Measurements from ENCODE around the gene DISP3. TPM values are rescaled to one million over a fixed set of nuclear protein-coding genes. Genes with fewer than 3 reads are reported as not detected.

DISP3 gene
- total RNA-seq, 1 donor from 2014 or later = 0.17 TPM

DNA sequence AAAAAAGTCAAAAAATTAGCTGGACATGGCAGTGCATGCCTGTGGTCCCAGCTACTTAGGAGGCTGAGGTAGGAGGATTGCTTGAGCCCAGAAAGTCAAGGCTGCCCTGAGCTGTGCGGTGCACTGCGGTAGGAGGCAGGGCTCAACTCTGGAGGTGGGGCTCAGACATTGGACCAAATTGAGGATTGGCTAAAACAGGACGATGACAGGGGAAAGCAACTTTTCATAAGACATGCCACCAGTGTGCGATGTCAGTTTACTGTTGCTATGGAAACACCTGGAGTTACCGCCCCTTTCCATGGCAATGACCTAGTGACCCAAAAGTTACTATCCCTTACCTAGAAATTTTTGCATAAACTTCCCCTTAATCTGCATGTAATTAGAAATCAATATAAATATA, 85.3 kb downstream of the DISP3 start:
- DNase-seq (ENCODE audit: low read depth) = no peak

DNA sequence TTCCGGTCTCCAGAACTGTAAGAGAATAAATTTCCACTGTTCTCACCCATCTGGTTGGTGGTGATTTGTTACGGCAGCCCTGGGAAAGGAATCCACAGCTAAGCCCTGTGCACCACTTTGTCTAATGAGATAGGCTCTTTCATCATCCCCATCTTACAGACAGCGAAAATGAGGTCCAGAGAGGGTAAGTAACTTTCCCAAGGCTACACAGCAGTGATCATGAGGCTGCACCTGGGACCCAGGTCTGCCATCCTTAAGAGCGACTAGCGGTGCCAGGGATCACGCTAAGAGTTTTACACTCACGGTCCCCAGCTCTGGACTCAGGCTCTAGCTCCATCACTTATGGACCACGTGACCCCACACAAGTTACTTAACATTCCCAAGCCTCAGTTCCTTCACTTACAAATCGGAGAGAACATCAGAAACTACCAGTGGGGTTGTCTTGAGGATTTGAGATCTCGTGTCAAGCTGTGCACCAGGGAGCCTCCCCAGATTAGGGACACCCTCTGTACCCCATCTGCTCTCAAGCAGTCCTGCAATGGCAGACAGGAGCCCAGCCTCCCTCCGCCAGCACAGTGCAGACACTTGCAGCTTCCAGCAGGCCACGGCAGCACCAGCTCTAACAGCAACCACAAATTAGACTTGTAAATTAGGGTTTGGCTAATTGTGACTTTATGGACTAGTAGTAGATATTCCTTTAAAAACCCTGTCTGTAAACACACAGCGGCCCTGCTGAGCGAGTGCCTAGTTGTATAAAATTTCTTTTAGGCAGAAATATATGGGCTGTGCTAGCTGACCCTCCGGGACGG, 87.3 kb downstream of the DISP3 start:
- DNase-seq (ENCODE audit: low read depth) = no peak
- no peaks in the 10 kb centered on the region for H3K36me3 ChIP-seq (ENCODE audit: control insufficient read depth, insufficient read depth, low read length)

More for the DNA sequence above, 85.3 kb downstream of the DISP3 start:
- H3K36me3 ChIP-seq (ENCODE audit: control insufficient read depth, insufficient read depth, low read length) = no peaks in the 10 kb centered on the region
- H3K4me3 ChIP-seq (ENCODE audit: low read depth, low read length) = no peak overlapping the region
- H3K27me3 ChIP-seq (ENCODE audit: control insufficient read depth, insufficient read depth, low read length) = peaks cover 8% of the 10 kb centered on the region
- TF ChIP-seq, protein P1, sequence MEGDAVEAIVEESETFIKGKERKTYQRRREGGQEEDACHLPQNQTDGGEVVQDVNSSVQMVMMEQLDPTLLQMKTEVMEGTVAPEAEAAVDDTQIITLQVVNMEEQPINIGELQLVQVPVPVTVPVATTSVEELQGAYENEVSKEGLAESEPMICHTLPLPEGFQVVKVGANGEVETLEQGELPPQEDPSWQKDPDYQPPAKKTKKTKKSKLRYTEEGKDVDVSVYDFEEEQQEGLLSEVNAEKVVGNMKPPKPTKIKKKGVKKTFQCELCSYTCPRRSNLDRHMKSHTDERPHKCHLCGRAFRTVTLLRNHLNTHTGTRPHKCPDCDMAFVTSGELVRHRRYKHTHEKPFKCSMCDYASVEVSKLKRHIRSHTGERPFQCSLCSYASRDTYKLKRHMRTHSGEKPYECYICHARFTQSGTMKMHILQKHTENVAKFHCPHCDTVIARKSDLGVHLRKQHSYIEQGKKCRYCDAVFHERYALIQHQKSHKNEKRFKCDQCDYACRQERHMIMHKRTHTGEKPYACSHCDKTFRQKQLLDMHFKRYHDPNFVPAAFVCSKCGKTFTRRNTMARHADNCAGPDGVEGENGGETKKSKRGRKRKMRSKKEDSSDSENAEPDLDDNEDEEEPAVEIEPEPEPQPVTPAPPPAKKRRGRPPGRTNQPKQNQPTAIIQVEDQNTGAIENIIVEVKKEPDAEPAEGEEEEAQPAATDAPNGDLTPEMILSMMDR (IDR thresholded peaks at IDR 0.05; ENCODE audit: insufficient read depth, low read length, poor library complexity, severe bottlenecking) = no peak

DNA sequence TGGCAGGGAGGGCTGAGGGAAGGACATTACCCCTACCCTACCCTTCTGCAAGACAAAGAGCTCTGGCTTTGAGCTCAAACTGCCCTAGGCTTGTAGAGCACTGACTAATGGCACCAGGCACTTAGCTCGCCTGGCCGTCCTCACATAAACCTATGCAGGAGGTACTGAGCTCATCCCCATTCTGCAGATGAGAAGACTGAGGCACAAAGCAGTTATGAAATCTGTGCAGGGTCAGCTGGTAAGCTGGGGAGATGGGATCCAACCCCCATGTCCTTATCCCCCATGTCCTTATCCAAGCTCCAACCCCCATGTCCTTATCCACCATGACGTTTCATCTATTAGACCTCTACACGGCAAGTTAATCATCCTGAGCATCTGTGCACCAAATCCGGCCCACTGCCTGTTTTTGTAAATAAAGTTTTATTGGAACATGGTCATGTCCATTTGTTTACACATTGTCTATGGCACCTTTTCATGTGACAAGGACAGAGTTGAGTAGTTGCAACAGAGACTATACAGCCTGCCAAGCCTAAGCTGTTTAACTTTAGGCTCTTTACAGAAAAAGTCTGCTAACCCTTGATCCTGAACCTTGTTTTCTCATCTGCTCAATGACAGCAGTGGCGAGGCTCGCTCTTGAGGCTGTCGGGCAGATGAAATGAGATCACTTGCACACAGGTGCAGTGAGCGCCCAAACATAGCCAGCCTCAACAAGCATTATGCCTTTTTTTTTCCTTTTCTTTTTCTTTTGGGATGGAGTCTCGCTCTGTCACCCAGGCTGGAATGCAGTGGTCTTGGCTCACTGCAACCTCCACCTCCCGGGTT, 88.5 kb downstream of the DISP3 start:
- peak; percentile 39 for DNase-seq (ENCODE audit: low read depth)
- peaks cover 14% of the 10 kb centered on the region for H3K27me3 ChIP-seq (ENCODE audit: control insufficient read depth, insufficient read depth, low read length)
- TF ChIP-seq, protein P1 (IDR thresholded peaks at IDR 0.05; ENCODE audit: insufficient read depth, low read length, poor library complexity, severe bottlenecking) = no peak
- H3K4me3 ChIP-seq (ENCODE audit: low read depth, low read length) = no peak overlapping the region
- no peaks in the 10 kb centered on the region for H3K36me3 ChIP-seq (ENCODE audit: control insufficient read depth, insufficient read depth, low read length)

More for the DNA sequence above, 87.3 kb downstream of the DISP3 start:
- H3K4me3 ChIP-seq (ENCODE audit: low read depth, low read length) = no peak overlapping the region
- peaks cover 14% of the 10 kb centered on the region for H3K27me3 ChIP-seq (ENCODE audit: control insufficient read depth, insufficient read depth, low read length)
- TF ChIP-seq, protein P1 (IDR thresholded peaks at IDR 0.05; ENCODE audit: insufficient read depth, low read length, poor library complexity, severe bottlenecking) = no peak

DNA sequence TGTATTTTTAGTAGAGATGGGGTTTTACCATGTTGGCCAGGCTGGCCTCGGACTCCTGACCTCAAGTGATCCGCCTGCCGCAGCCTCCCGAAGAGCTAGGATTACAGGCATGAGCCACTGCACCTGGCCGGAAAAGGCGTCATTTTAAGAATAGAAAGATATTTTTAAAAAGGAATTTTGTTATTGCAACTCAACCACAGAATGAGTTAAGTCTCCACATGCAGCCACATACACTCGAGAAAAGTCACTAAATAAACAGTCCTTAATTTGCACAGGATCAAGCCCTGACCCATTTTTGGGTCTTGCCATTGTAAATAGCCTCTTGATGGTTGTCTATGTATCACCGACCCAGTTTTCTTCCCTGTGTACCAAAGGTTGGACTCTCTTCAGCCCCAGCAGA, 89.7 kb downstream of the DISP3 start:
- Histone ChIP-seq H3K36me3 (ENCODE audit: control insufficient read depth, insufficient read depth, low read length) (no peaks in the 10 kb centered on the region), H3K4me3 (ENCODE audit: low read depth, low read length) (no peak overlapping the region), H3K27me3 (ENCODE audit: control insufficient read depth, insufficient read depth, low read length) (peaks cover 10% of the 10 kb centered on the region)
- TF ChIP-seq, protein P1 (IDR thresholded peaks at IDR 0.05; ENCODE audit: insufficient read depth, low read length, poor library complexity, severe bottlenecking) = no peak
- peak; percentile 44 for DNase-seq (ENCODE audit: low read depth)

DNA sequence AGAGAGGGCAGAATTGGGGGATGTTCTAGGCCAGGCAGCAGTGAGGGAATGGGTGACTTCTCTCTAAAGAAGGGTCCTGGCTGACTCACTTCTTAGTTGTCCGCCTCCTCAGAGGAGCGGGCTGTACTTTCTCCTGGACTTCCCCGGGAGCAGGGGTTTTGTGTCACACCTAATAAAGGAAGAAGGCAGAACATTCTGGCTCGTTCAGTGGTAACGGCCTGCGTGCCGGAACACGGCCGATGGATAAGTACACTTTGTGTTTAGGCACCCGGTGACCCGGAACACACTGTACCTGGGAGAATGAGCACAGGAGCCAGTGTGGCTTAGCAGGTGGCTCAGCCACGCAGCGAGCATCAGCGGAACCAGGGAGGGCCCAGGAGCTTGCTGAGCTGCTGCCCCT, 90.6 kb downstream of the DISP3 start:
- TF ChIP-seq, protein P1 (IDR thresholded peaks at IDR 0.05; ENCODE audit: insufficient read depth, low read length, poor library complexity, severe bottlenecking) = no peak
- Histone ChIP-seq H3K27me3 (ENCODE audit: control insufficient read depth, insufficient read depth, low read length) (peaks cover 10% of the 10 kb centered on the region), H3K4me3 (ENCODE audit: low read depth, low read length) (no peak overlapping the region), H3K36me3 (ENCODE audit: control insufficient read depth, insufficient read depth, low read length) (no peaks in the 10 kb centered on the region)
- peak; percentile 61 for DNase-seq (ENCODE audit: low read depth)

Measured in kidney epithelial cell (primary cell).